H9 (cell line): ENCODE data around the gene THSD7A. TPM values are rescaled to one million over a fixed set of nuclear protein-coding genes. Genes with fewer than 3 reads are reported as not detected.

Experiments
- DNase-seq: peaks from one replicate; pipeline ENCODE4 v3.0.0-alpha.2; 2017
- H2AFZ ChIP-seq: one replicate; pipeline ENCODE4 v1.6.1; 2013; ENCODE audit warnings: mild to moderate bottlenecking, low read length, control low read depth, moderate library complexity
- H2AK5ac ChIP-seq: 2 replicates; pipeline ENCODE4 v1.6.1; 2013; ENCODE audit warnings: low read length, control low read depth, mixed read lengths; ENCODE audit not compliant: insufficient read length
- H2BK120ac ChIP-seq: one replicate; pipeline ENCODE4 v1.6.1; 2013; ENCODE audit warnings: low read depth, mild to moderate bottlenecking, low read length, control low read depth, inconsistent platforms; ENCODE audit not compliant: poor library complexity, severe bottlenecking
- H2BK12ac ChIP-seq: 2 replicates; pipeline ENCODE4 v1.6.1; 2013; ENCODE audit warnings: low read length, control low read depth, mixed read lengths, low read depth; ENCODE audit not compliant: insufficient read length
- H2BK15ac ChIP-seq: 2 replicates; pipeline ENCODE4 v1.6.1; 2013; ENCODE audit warnings: low read depth, low read length, control low read depth
- H2BK20ac ChIP-seq: one replicate; pipeline ENCODE4 v1.6.1; 2013; ENCODE audit warnings: low read depth, mild to moderate bottlenecking, low read length, control low read depth, inconsistent platforms; ENCODE audit not compliant: poor library complexity, severe bottlenecking
- H2BK5ac ChIP-seq: 2 replicates; pipeline ENCODE4 v1.6.1; 2013; ENCODE audit warnings: low read length, control low read depth, mixed read lengths; ENCODE audit not compliant: insufficient read length
- H3K14ac ChIP-seq: 2 replicates; pipeline ENCODE4 v1.6.1; 2013; ENCODE audit warnings: low read length, control low read depth; ENCODE audit not compliant: insufficient read depth
- H3K18ac ChIP-seq: 2 replicates; pipeline ENCODE4 v1.6.1; 2013; ENCODE audit warnings: low read depth, mild to moderate bottlenecking, mixed read lengths, low read length, control low read depth; ENCODE audit not compliant: insufficient read length
- H3K23ac ChIP-seq: 2 replicates; pipeline ENCODE4 v1.6.1; 2013; ENCODE audit warnings: low read length, control low read depth, mixed read lengths, low read depth; ENCODE audit not compliant: insufficient read length
- H3K23me2 ChIP-seq: 2 replicates; pipeline ENCODE4 v1.6.1; 2013; ENCODE audit warnings: low read depth, mild to moderate bottlenecking, mixed read lengths, low read length, control low read depth; ENCODE audit not compliant: insufficient read length, poor library complexity, severe bottlenecking
- H3K27ac ChIP-seq: 2 replicates; pipeline ENCODE4 v1.5.1; 2013; ENCODE audit warnings: low read length, control low read depth, mixed read lengths, low read depth; ENCODE audit not compliant: insufficient read length
- H3K27me3 ChIP-seq: 2 replicates; pipeline ENCODE4 v1.6.1; 2013; ENCODE audit warnings: low read length, control low read depth, inconsistent platforms; ENCODE audit not compliant: insufficient read depth
- H3K4ac ChIP-seq: 2 replicates; pipeline ENCODE4 v1.6.1; 2013; ENCODE audit warnings: low read depth, mild to moderate bottlenecking, control low read depth, inconsistent platforms, low read length, moderate library complexity
- H3K4me1 ChIP-seq: 2 replicates; pipeline ENCODE4 v1.6.1; 2013; ENCODE audit warnings: low read length, control low read depth, inconsistent platforms; ENCODE audit not compliant: insufficient read depth
- H3K4me2 ChIP-seq: 2 replicates; pipeline ENCODE4 v1.6.1; 2013; ENCODE audit warnings: low read length, control low read depth, mixed read lengths; ENCODE audit not compliant: insufficient read length, insufficient read depth
- H3K56ac ChIP-seq: 2 replicates; pipeline ENCODE4 v1.6.1; 2013; ENCODE audit warnings: low read depth, mild to moderate bottlenecking, mixed read lengths, low read length, control low read depth; ENCODE audit not compliant: insufficient read length
- H3K79me1 ChIP-seq: 2 replicates; pipeline ENCODE4 v1.6.1; 2013; ENCODE audit warnings: low read depth, mild to moderate bottlenecking, moderate library complexity, low read length, control low read depth, inconsistent platforms; ENCODE audit not compliant: insufficient read depth, poor library complexity, severe bottlenecking
- H3K79me2 ChIP-seq: 2 replicates; pipeline ENCODE4 v1.6.1; 2013; ENCODE audit warnings: low read length, control low read depth, inconsistent platforms; ENCODE audit not compliant: insufficient read depth
- H3K9ac ChIP-seq: 2 replicates; pipeline ENCODE4 v1.6.1; 2013; ENCODE audit warnings: low read length, control low read depth, mixed read lengths; ENCODE audit not compliant: insufficient read length; ENCODE audit errors: extremely low read depth
- H3K9me3 ChIP-seq: one replicate; pipeline ENCODE4 v1.6.1; 2013; ENCODE audit warnings: low read depth, low read length, inconsistent platforms; ENCODE audit not compliant: control insufficient read depth
- H3T11ph ChIP-seq: one replicate; pipeline ENCODE4 v1.6.1; 2013; ENCODE audit warnings: mild to moderate bottlenecking, low read length, control low read depth, inconsistent platforms
- H4K20me1 ChIP-seq: one replicate; pipeline ENCODE4 v1.6.1; 2013; ENCODE audit not compliant: control insufficient read depth, insufficient read length, insufficient read depth
- H4K5ac ChIP-seq: 2 replicates; pipeline ENCODE4 v1.6.1; 2013; ENCODE audit warnings: low read depth, mild to moderate bottlenecking, mixed read lengths, low read length, control low read depth; ENCODE audit not compliant: insufficient read length
- H4K8ac ChIP-seq: replicated peaks from 2 replicates; pipeline ENCODE4 v1.6.1; 2013; ENCODE audit warnings: low read length, control low read depth, mixed read lengths, low read depth; ENCODE audit not compliant: insufficient read length
- H4K91ac ChIP-seq: 2 replicates; pipeline ENCODE4 v1.6.1; 2013; ENCODE audit warnings: low read depth, mild to moderate bottlenecking, moderate library complexity, mixed read lengths, low read length, control low read depth; ENCODE audit not compliant: insufficient read length
- H3K27ac Mint-ChIP-seq, 3 experiments: 2 replicates in 2 of 3; 3 replicates in 1 of 3; pipeline ENCODE4 v1.8.0; 2020 to 2021; ENCODE audit warnings: mixed read lengths in 3 of 3, mild to moderate bottlenecking in 1 of 3, moderate library complexity in 1 of 3
- H3K27me3 Mint-ChIP-seq: 2 replicates; pipeline ENCODE4 v1.8.0; 2021; ENCODE audit warnings: low read depth, mild to moderate bottlenecking, moderate library complexity, mixed read lengths
- H3K36me3 Mint-ChIP-seq, 3 experiments: 2 replicates in 2 of 3; 3 replicates in 1 of 3; pipeline ENCODE4 v1.8.0; 2020 to 2021; ENCODE audit warnings: low read depth in 3 of 3, mixed read lengths in 3 of 3; ENCODE audit not compliant: insufficient read depth in 1 of 3
- H3K4me1 Mint-ChIP-seq, 2 experiments: 2 replicates each; pipeline ENCODE4 v1.8.0; 2020; ENCODE audit warnings: mixed read lengths in 2 of 2
- H3K4me3 Mint-ChIP-seq, 2 experiments: 2 replicates in 1 of 2; 3 replicates in 1 of 2; pipeline ENCODE4 v1.8.0; 2020 to 2021; ENCODE audit warnings: mild to moderate bottlenecking in 2 of 2, mixed read lengths in 2 of 2, moderate library complexity in 1 of 2
- H3K9me3 Mint-ChIP-seq, 2 experiments: 2 replicates in 1 of 2; 3 replicates in 1 of 2; pipeline ENCODE4 v1.8.0; 2020; ENCODE audit warnings: mild to moderate bottlenecking in 2 of 2, mixed read lengths in 2 of 2, moderate library complexity in 1 of 2
- CTCF ChIP-seq: fragments of 200-600 bp; sonication (generic); conservative IDR thresholded peaks from 3 replicates; pipeline ENCODE4 v1.8.0; 2021; ENCODE audit warnings: antibody characterized with exemption, mild to moderate bottlenecking
- WGBS: extraction: QIAGEN DNeasy Blood & Tissue Kit; methylation state at CpG from one replicate; pipeline ENCODE4 v1.1.7; 2013; ENCODE audit warnings: missing lambda C conversion rate, low lambda C conversion rate, mixed read lengths; ENCODE audit not compliant: insufficient read length; ENCODE audit errors: extremely low coverage; 5-methylcytosine and 5-hydroxymethylcytosine counted together
- total RNA-seq: library from RNA; stranded (reverse); gene quantifications from 2 replicates; pipeline ENCODE4 v1.2.1, GENCODE V29; 2021

The THSD7A gene
- total RNA-seq, 1 experiment from 2014 or later: 0.42 TPM

- Histone ChIP-seq H3K79me1 (no peaks in the 10 kb centered on the region), H3K27me3 (no peaks in the 10 kb centered on the region), H3K4ac (no peak overlapping the region), H4K20me1 (no peaks in the 10 kb centered on the region), H3T11ph (no peak overlapping the region), H2AK5ac (no peak overlapping the region), H3K9me3 (no peaks in the 10 kb centered on the region), H2BK15ac (no peak overlapping the region), H3K4me2 (no peak overlapping the region), H4K91ac (no peak overlapping the region), H3K27ac (no peak overlapping the region), H3K4me1 (no peaks in the 10 kb centered on the region), H2BK5ac (no peak overlapping the region), H3K9ac (no peak overlapping the region), H2AFZ (no peak overlapping the region), H2BK120ac (no peak overlapping the region), H3K79me2 (no peaks in the 10 kb centered on the region), H3K23ac (no peak overlapping the region), H2BK20ac (no peak overlapping the region), H3K23me2 (no peaks in the 10 kb centered on the region), H3K18ac (no peak overlapping the region), H3K14ac (no peak overlapping the region), H2BK12ac (no peak overlapping the region), H4K8ac (no peak overlapping the region), H3K56ac (no peak overlapping the region), H4K5ac (no peak overlapping the region)
- no peak overlapping the region; a peak in 1 of 7 replicates for H3K27ac Mint-ChIP-seq
- H3K9me3 Mint-ChIP-seq: no peaks in the 10 kb centered on the region
- no peak for TF ChIP-seq CTCF
- WGBS: no CpG with 5 or more reads among the region's 2 CpGs
- no peaks in the 10 kb centered on the region for H3K36me3 Mint-ChIP-seq
- no peak for DNase-seq
- no peaks in the 10 kb centered on the region for H3K27me3 Mint-ChIP-seq
- no peak overlapping the region for H3K4me3 Mint-ChIP-seq
- H3K4me1 Mint-ChIP-seq: no peaks in the 10 kb centered on the region
Observed at GRCh38 chr7:11584406-11585031, 247.5 kb downstream of the THSD7A start.
